Activated T-cell treated with anti-CD3 and anti-CD28 coated beads, Interleukin-2, amount 50 U/mL, for 4 hours (primary cell): ENCODE data around the gene ERG. TPM values are rescaled to one million over a fixed set of nuclear protein-coding genes. Genes with fewer than 3 reads are reported as not detected.

Source experiments
- ATAC-seq, 2 donors: fragments of 200-7000 bp; cut with Tn5 transposase; one replicate each; pipeline ENCODE4 v1.10.0; 2021
- DNase-seq: peaks from one replicate; pipeline ENCODE4 v3.0.0-alpha.2; 2020
- H3K27me3 Mint-ChIP-seq: one replicate; pipeline ENCODE4 v1.8.0; 2021; ENCODE audit warnings: low read depth, mixed read lengths
- H3K36me3 Mint-ChIP-seq: one replicate; pipeline ENCODE4 v1.8.0; 2022; ENCODE audit warnings: mixed read lengths; ENCODE audit not compliant: insufficient read depth
- H3K4me1 Mint-ChIP-seq: one replicate; pipeline ENCODE4 v1.8.0; 2021; ENCODE audit warnings: low read depth, mixed read lengths
- H3K4me3 Mint-ChIP-seq: one replicate; pipeline ENCODE4 v1.8.0; 2021; ENCODE audit warnings: mild to moderate bottlenecking, moderate library complexity, mixed read lengths
- H3K9me3 Mint-ChIP-seq: one replicate; pipeline ENCODE4 v1.8.0; 2021; ENCODE audit warnings: mixed read lengths
- total RNA-seq, 3 donors: library from RNA; stranded (reverse); gene quantifications; one replicate each; pipeline ENCODE4 v1.2.1, GENCODE V29; 2021

ERG gene
- total RNA-seq, 3 donors from 2014 or later = 0.18 TPM; not detected in 2

- no peaks in the 10 kb centered on the region for H3K9me3 Mint-ChIP-seq
- H3K36me3 Mint-ChIP-seq = no peaks in the 10 kb centered on the region
Measured at GRCh38 chr21:38333301-38334272, 164.7 kb downstream of the ERG start.

GRCh38 chr21:38330666-38331065, 167.6 kb downstream of the ERG start:
- DNase-seq = no peak
- no peaks in the 10 kb centered on the region for H3K27me3 Mint-ChIP-seq
- H3K9me3 Mint-ChIP-seq = no peaks in the 10 kb centered on the region
- H3K36me3 Mint-ChIP-seq = no peaks in the 10 kb centered on the region
- no peak for ATAC-seq
- H3K4me3 Mint-ChIP-seq = no peak overlapping the region
- no peaks in the 10 kb centered on the region for H3K4me1 Mint-ChIP-seq

More at GRCh38 chr21:38333301-38334272, 164.7 kb downstream of the ERG start:
- no peak overlapping the region for H3K4me3 Mint-ChIP-seq
- no peaks in the 10 kb centered on the region for H3K4me1 Mint-ChIP-seq
- no peaks in the 10 kb centered on the region for H3K27me3 Mint-ChIP-seq
- ATAC-seq = no peak
- DNase-seq = no peak

Other genes starting within 250 kb of the ERG start
- under 1 TPM; 0.29 to 0.46 (median 0.40) TPM for gene KCNJ15, start 241.5 kb downstream of the ERG start, total RNA-seq